GM12875 (cell line): ENCODE measurements around the gene DGKH.
A peak's percentile ranks its signal among the peaks of the same experiment; 100 is the strongest.

Experiments
- H3K4me3 ChIP-seq: one replicate; pipeline ENCODE4 v1.5.1; 2011; ENCODE audit warnings: low read depth, low read length, control low read depth
- TF ChIP-seq, protein P1 (sequence below): IDR thresholded peaks from 2 replicates; pipeline ENCODE4 v1.5.1; 2011; ENCODE audit warnings: low read depth, mild to moderate bottlenecking, control low read depth, inconsistent platforms, low read length, moderate library complexity, borderline replicate concordance; ENCODE audit not compliant: insufficient read depth

DGKH gene

GRCh38 chr13:42110410-42111155 lies 62.1 kb downstream of the DGKH start:
- TF ChIP-seq, protein P1, sequence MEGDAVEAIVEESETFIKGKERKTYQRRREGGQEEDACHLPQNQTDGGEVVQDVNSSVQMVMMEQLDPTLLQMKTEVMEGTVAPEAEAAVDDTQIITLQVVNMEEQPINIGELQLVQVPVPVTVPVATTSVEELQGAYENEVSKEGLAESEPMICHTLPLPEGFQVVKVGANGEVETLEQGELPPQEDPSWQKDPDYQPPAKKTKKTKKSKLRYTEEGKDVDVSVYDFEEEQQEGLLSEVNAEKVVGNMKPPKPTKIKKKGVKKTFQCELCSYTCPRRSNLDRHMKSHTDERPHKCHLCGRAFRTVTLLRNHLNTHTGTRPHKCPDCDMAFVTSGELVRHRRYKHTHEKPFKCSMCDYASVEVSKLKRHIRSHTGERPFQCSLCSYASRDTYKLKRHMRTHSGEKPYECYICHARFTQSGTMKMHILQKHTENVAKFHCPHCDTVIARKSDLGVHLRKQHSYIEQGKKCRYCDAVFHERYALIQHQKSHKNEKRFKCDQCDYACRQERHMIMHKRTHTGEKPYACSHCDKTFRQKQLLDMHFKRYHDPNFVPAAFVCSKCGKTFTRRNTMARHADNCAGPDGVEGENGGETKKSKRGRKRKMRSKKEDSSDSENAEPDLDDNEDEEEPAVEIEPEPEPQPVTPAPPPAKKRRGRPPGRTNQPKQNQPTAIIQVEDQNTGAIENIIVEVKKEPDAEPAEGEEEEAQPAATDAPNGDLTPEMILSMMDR = peak; percentile 38; the same call in 1 of the 2 replicates
- no peak overlapping the region for H3K4me3 ChIP-seq

- TF ChIP-seq, protein P1 = no peak
- no peak overlapping the region for H3K4me3 ChIP-seq
Observed at GRCh38 chr13:42112864-42113263, 64.4 kb downstream of the DGKH start.

DNA sequence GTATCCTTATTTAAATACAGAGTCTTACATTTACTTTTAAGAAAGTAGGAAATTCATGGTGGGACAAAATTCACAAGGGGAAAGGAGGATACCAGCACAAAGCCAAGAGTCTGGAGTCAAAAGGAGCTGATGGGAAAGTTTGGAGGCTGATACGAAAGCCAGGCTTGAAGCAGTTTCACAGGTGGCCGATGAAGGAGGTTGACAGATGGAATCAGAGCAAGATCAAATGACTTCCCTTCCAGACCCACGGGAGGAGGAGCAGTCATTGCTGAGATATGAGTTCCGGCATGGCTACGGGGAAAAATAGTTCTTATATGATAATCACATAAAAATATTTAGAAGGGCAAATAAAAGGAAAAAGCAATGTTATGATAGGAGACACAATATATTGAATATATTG lies 65.0 kb downstream of the DGKH start:
- TF ChIP-seq, protein P1 = no peak
- no peak overlapping the region for H3K4me3 ChIP-seq

- no peak overlapping the region for H3K4me3 ChIP-seq
- TF ChIP-seq, protein P1 = no peak
Observed at GRCh38 chr13:42114278-42114677, 65.8 kb downstream of the DGKH start.

- TF ChIP-seq, protein P1 = no peak
- no peak overlapping the region for H3K4me3 ChIP-seq
Observed at GRCh38 chr13:42114912-42115311, 66.5 kb downstream of the DGKH start.

GRCh38 chr13:42116225-42116624 lies 67.8 kb downstream of the DGKH start:
- TF ChIP-seq, protein P1 = no peak
- H3K4me3 ChIP-seq = no peak overlapping the region

- TF ChIP-seq, protein P1 = no peak
- H3K4me3 ChIP-seq = no peak overlapping the region
Observed at GRCh38 chr13:42119041-42119440, 70.6 kb downstream of the DGKH start.
